T47D (cell line): ENCODE results near the gene ADAM19.
A peak's percentile ranks its signal among the peaks of the same experiment; 100 is the strongest.

Experiments used
- DNase-seq, 2 experiments: peaks; one replicate each; pipeline versions ENCODE4 v3.0.0 to v3.0.0-alpha.2; 2011 to 2012; ENCODE audit warnings: low read depth in 1 of 2, low spot score in 1 of 2
- JUND ChIP-seq: IDR thresholded peaks from 2 replicates; pipeline ENCODE4 v1.6.1; 2012; ENCODE audit warnings: low read depth
- in situ Hi-C: cut with HindIII; loops from 2 replicates; pipeline ENCODE4 v1.10.0; 2016; ENCODE audit warnings: low sequenced_read_pairs, low pct_unique_long_range_greater_than_20kb

ADAM19 gene

DNA sequence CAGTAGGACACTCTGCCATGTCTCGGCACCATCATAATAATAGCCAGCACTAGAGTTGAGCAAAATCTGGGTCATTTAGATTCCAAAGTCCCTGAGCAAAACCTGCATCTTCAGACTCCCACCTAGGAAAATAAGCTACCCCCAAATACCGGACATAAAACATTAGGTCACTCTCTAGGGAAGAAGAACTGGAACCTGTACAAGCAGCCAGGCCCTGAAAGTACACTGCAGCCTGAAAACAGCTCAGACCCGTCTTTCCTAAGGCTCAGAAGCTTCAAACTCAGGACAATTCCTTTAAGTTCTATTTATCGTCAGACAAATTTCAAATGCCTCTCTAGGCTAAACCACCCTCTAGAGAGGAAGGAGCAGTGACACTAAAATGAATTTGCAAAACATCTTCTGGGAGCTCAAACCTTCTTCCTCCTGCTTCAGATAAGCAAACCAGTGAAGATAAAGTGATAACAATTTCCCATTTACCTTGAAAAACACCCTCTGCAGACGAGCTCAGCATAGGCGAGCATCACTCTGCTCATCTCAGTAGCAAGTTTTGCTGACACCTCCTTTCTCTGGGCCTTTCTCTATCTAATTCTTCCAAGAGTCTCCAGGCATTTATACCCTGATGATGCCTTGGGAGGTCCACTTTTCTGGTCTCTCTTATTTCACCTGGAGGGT is 34.0 kb downstream of the ADAM19 start:
- in situ Hi-C loops = no loop called here
- DNase-seq = no peak
- TF ChIP-seq JUND = no peak

DNA sequence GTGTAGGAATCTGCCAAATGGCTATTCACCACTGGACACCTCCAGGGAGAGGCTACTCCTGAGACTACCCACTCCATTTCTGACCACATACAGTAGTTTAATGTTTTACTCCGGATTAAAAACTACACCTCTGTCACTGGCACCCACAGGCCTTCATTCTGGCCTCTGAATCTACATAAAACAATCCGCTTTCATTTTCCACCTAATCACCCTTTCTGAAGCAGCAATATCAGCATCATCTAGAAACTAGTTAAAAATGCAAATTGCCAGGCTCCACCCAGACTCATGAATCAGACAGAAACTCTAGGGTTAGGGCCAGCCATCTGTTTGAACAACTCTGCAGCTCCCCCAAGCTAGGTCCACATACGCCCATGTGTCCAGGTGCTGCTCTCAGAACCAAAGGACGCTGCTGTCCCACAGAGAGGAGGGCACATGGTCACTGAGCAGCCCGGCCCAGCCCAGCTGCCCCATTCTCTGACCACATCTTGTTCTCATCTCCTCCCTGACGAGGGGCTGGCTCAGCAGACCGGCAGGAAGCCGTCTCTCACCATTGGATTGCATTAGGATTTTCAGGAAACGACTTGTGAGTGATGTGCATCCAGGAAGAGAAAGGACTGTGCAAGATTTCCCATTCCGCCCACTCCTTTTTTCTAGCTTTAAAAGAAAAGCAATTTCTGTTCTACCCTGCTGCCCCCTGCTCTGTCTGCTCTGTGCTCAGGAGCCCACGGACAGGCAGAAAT is 34.7 kb downstream of the ADAM19 start:
- DNase-seq = no peak
- TF ChIP-seq JUND = no peak
- in situ Hi-C loops = no loop called here

DNA sequence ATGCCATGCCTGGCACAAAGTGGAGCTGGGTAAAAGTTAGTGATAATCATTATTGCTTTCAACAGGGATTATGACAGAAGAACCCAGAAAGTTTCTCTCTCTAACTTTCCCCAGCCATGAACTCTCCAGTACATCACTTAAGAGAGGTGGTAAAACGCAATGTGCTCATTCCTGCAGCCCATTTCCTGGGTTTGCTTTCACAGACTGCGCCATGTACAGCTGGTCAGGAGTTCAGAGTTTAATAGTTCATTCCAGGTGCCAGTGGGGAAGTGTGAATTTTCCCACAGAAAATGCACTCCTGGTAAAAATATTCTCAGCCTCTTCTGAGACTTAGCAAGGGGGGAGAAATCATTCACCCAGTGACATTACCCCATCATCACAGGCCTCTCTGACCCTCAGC is 35.5 kb downstream of the ADAM19 start:
- DNase-seq = no peak
- in situ Hi-C loops = no loop called here

DNA sequence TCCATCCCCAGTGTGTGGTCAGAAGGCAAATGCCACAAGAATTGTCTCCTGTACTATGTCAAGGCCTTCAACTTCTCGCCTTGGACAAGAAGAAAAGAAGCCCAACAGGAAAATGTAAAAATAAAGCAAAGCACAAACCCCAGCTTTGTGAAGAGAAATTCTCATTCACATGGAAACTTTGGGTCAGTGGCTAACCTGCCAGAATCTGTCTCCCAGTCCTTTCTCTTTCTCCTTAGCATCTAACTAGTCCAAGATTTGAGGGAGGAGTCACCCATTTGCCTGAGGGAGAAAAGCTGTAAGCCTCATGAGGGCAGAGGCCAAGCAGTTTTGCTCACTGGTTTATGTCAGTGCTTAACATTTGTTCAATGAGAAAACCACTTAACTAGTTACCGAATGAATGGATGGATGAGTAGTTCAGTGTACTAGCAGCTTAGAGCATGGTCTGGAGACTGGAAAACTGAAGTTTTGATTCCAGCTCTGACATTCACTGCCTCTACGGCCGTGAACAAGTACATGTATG is 36.0 kb downstream of the ADAM19 start:
- no peak for TF ChIP-seq JUND
- DNase-seq = no peak
- in situ Hi-C loops = no loop called here

More for the DNA sequence above, 35.5 kb downstream of the ADAM19 start:
- no peak for TF ChIP-seq JUND

DNA sequence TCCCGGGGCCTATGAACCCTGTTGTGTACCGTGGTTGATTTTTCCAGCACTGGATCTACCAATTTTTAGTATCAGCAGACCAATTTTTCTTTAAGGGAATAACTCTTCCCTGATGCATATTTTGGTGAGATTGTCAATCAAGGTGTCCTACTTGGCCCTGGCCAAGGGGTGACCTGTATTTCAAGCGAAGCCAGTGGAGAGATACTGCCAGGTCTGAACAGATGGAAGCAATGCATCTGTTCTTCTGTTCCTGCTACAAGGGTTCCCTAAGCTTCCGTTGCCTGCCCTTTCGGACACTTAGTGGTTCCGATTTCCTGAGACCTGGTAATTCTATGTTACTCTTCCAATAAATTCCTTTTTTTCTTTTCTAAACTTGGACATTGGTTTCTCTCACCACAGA is 37.3 kb downstream of the ADAM19 start:
- TF ChIP-seq JUND = no peak
- no peak for DNase-seq
- in situ Hi-C loops = no loop called here

DNA sequence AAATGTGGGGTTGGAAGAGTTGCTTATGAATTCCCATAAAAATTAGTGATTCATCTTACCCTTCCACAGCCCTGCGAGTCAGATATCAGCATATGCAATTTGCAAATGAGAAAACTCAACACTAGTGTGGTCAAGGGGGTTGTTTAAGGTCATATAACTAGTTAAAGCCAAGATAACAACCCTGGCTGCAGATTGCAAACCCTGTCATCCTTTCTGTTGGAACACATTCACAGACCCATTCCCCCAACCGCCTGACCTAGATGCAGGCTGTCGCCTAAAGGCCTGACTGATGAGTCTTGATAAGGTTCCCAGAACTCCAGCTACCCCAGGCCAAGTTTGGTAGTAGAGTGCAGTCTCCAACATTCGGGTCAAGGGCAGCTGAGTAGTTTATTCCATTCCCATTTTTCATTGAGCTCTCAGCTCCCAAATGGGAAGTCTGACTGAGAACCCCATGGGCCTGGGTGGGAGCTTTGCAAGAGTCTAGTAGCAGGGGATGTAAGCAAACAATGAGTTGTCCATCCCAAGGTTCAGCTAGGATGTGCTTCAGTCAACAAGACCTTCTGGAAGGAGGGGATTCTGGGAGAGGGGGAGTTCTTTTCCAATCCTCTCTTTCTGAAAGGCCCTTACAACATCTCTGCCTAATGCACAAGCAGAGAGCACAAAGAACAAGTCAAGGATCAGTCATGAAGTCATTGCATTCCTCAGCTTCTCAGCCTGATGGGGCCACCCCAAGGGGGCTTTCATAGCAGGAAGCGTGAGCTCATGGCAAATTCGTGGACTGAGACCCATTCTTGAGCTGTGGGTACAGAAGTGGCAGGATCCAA is 40.3 kb downstream of the ADAM19 start:
- no peak for TF ChIP-seq JUND
- no peak for DNase-seq
- in situ Hi-C loops = no loop called here

DNA sequence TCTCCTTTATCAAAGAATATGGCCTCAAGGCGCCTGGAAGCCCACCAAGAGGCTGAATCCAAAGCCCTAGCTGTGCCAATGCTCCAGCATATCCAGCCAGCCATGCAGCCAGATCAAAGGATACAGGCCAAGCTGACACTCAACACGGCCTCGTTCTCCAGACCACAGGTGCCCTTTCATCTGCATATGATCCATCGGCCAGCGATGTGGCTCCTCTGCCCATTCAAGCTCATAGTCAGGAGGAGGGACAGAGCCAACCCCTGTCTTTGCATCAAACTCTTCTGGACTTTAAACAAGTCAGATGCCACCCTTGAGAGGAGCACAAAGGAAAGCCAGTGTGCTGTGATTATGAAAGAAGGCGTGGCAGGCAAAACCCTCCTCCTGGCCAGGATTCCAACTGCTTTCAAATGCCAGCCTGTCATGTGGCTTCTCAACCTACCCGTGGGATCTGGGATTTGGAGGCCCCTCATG is 42.5 kb downstream of the ADAM19 start:
- in situ Hi-C loops = no loop called here
- no peak for TF ChIP-seq JUND

DNA sequence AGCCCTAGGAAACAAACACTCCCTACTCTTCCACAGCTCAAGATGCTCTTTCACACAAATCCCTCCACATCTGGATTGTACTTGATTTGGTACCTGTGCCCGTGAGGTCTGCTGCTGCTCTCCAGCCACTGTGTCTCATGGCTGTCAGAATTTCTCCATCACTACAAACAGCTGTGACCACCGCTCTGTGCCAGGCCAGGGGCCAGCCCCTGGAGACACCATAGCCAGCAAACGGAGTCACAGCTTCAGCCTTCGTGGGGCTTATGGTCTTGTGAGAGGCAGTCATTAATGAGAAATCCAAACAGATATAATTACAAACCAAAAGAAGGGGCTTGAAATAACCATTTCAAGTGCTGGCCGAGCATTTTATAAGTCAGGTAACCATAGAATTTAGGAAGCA is 43.6 kb downstream of the ADAM19 start:
- in situ Hi-C loops = no loop called here
- TF ChIP-seq JUND = no peak
- no peak for DNase-seq

More for the DNA sequence above, 42.5 kb downstream of the ADAM19 start:
- DNase-seq = no peak

DNA sequence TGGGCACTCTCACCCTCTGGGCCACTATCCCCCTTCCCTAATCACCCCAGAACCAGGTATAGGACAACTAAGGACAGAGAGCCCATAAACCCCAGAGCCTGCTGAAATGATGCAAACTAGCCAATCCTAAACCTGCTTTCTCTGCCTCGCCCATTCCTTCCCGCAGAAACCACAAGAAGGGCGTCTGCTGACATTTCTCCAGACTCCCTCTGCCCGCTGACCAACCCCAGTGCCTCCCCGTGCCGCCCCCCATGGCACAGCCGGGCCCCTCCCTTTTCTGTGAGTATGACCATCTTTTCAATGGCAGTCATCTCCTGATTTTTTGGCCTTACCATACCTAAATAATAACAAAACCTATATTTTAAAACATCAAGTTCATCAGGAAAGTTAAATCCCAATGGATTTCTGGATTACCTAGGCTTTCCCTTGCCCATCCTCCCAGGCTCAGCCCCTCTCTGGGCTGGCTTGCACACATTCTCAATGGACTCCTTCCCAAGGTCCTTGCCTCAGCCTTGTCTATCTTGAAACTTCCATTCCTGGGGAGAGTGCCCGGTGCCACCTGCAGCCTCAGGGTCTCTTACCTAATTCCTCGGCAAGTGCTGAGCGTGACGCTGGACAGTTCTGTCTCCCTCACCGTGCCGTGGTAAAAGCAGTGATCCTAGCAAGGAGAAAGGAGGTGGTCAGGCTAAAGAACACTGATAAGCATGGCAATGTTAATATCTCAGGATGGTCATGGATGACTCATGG is 45.2 kb downstream of the ADAM19 start:
- no peak for DNase-seq
- TF ChIP-seq JUND = no peak
- in situ Hi-C loops = no loop called here

DNA sequence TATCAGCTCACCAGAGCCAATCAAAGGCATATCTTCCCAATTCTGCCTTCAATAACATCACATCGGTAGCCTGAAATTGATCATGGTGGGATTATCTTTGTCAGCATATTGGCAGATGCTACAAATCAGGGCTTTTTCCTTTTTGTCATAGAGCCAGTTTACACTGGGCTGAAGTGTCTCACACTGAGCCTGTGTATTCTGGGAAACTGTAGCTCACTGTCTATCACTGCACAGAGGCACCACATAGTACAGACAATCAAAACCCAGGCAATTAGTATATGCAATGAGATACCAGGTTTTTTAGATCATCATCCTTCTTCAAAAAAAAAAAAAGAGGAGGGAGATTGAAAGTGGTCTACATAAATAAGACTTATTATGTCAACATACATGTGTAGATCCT is 46.6 kb downstream of the ADAM19 start:
- no peak for TF ChIP-seq JUND
- in situ Hi-C loops = no loop called here
- DNase-seq = no peak

DNA sequence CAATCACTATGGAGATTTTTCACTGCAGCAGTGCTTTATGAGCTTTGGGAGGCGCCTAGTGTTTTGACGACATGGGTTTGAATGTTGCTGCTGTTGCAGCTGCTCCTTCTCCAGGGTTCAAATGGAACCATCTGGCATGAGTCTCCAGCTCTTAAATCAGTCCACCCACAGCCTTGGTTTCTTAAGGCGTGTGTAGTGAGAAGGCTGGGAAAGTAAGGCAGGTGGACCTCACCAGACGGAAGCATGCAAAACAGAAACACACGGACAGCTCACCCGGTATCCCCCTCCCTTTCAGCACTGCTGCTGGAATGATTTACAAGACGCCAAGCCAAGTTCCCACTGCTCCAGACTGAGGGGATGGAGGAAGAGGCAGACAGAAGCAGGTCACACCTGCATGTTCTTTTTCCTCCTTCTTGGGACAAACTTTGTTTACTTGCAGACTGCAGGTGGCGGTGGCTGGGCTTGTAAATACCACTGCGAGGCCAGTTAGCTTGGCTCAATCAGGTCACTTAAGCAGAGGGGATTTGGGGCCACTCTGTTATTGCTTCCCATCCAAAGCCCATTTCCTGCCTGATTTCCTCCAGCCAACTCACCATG is 47.4 kb downstream of the ADAM19 start:
- in situ Hi-C loops = no loop called here
- peak in 1 of 2 experiments; percentile 42 for DNase-seq

DNA sequence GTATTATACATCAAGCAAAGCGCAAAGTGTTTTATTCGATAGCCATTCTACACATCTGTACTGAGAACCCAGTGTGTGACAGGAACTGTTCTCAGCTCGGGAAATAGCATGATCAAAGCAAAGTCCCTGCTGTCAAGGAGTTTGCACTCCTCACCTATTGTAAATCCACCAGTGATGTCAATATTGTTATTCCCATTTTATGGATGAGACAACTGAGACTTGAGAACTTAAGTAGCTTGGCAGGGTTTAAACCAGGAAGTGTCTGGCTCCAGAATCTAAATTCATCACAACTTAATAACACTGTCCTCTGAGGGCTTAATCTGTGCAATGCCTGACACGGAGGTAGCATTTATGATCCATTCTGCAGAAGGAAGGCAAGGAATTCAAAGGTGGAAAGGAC is 50.7 kb downstream of the ADAM19 start:
- no peak for TF ChIP-seq JUND
- DNase-seq = no peak
- in situ Hi-C loops = no loop called here

More for the DNA sequence above, 47.4 kb downstream of the ADAM19 start:
- TF ChIP-seq JUND = no peak
